Measurements from ENCODE around the gene VWA5B1. TPM values are rescaled to one million over a fixed set of nuclear protein-coding genes. Genes with fewer than 3 reads are reported as not detected.

Gene VWA5B1
- total and polyA plus RNA-seq, 2 experiments from 2014 or later = 0.16 to 1.0 TPM

- Mint-ChIP-seq H3K36me3 (ENCODE audit: low read depth) (no peaks in the 10 kb centered on the region), H3K27ac (no peak overlapping the region), H3K27me3 (ENCODE audit: insufficient read depth, low read depth, poor library complexity) (peaks cover 8% of the 10 kb centered on the region), H3K4me3 (no peak overlapping the region), H3K4me1 (peaks cover 16% of the 10 kb centered on the region), H3K9me3 (no peaks in the 10 kb centered on the region)
- no peak overlapping the region for H3K4me2 ChIP-seq
- TF ChIP-seq STAT1 (IDR thresholded peaks at IDR 0.05; ENCODE audit: unreplicated experiment) (no peak), NANOG (IDR thresholded peaks at IDR 0.05; ENCODE audit: borderline replicate concordance) (no peak), EZH2phosphoT487 (IDR thresholded peaks at IDR 0.05; ENCODE audit: unreplicated experiment) (no peak), JUNB (IDR thresholded peaks at IDR 0.05; ENCODE audit: unreplicated experiment) (no peak), ETS1 (IDR thresholded peaks at IDR 0.05) (no peak), CREB1 (CRISPR knock-in tag; IDR thresholded peaks at IDR 0.05; ENCODE audit: low read depth) (no peak), POLR2AphosphoS5 (IDR thresholded peaks at IDR 0.05; ENCODE audit: low read depth) (no peak), REST (IDR thresholded peaks at IDR 0.05; ENCODE audit: unreplicated experiment) (no peak), ZNF331 (CRISPR knock-in tag; IDR thresholded peaks at IDR 0.05; ENCODE audit: low read depth) (no peak), ZNF462 (CRISPR knock-in tag; IDR thresholded peaks at IDR 0.05) (no peak), ZNF114 (CRISPR knock-in tag; IDR thresholded peaks at IDR 0.05) (no peak), EZH2 (IDR thresholded peaks at IDR 0.05; ENCODE audit: low read depth, unreplicated experiment) (no peak)
- TF ChIP-seq, protein P1, sequence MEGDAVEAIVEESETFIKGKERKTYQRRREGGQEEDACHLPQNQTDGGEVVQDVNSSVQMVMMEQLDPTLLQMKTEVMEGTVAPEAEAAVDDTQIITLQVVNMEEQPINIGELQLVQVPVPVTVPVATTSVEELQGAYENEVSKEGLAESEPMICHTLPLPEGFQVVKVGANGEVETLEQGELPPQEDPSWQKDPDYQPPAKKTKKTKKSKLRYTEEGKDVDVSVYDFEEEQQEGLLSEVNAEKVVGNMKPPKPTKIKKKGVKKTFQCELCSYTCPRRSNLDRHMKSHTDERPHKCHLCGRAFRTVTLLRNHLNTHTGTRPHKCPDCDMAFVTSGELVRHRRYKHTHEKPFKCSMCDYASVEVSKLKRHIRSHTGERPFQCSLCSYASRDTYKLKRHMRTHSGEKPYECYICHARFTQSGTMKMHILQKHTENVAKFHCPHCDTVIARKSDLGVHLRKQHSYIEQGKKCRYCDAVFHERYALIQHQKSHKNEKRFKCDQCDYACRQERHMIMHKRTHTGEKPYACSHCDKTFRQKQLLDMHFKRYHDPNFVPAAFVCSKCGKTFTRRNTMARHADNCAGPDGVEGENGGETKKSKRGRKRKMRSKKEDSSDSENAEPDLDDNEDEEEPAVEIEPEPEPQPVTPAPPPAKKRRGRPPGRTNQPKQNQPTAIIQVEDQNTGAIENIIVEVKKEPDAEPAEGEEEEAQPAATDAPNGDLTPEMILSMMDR (conservative IDR thresholded peaks at IDR 0.05; ENCODE audit: low read depth in 2 of 2) = no peak
- DNase-seq (ENCODE audit: low spot score) (no peak), ATAC-seq (no peak)
- no peaks in the 10 kb centered on the region for H3K9me2 ChIP-seq (ENCODE audit: insufficient read depth)
- no peak overlapping the region for H2AFZ ChIP-seq
- no peak overlapping the region for H3K4me3 ChIP-seq
- no peaks in the 10 kb centered on the region for H3K27me3 ChIP-seq (ENCODE audit: insufficient read depth)
- H4K20me1 ChIP-seq (replicated peaks; ENCODE audit: insufficient read depth) = no peaks in the 10 kb centered on the region
- H3F3A ChIP-seq (replicated peaks; ENCODE audit: low read depth) = no peaks in the 10 kb centered on the region
- H3K27ac ChIP-seq (ENCODE audit: low read depth) = no peak overlapping the region
- no peaks in the 10 kb centered on the region for H3K79me2 ChIP-seq (replicated peaks; ENCODE audit: insufficient read depth)
- no peaks in the 10 kb centered on the region for H3K36me3 ChIP-seq (ENCODE audit: insufficient read depth)
- no peaks in the 10 kb centered on the region for H3K4me1 ChIP-seq (ENCODE audit: insufficient read depth)
Observed at GRCh38 chr1:20323613-20323920, 32.9 kb downstream of the VWA5B1 start.

Measured in GM23338 (cell line).